HG03025 (cell line): Measurements from ENCODE around the gene NR2E1.

Experiments
- ATAC-seq: cut with Tn5 transposase; IDR thresholded peaks from one replicate; pipeline ENCODE4 v1.9.1; 2021; ENCODE audit warnings: mild to moderate bottlenecking, moderate library complexity; ENCODE audit not compliant: unreplicated experiment, low FRiP score

The NR2E1 gene

GRCh38 chr6:108165714-108166663, at the start of gene NR2E1:
TSS of gene NR2E1 (plus strand) at chr6:108166022. CDS start at chr6:108166766, 744 bp downstream.
- ATAC-seq, result no peak

GRCh38 chr6:108116546-108117426, 49.0 kb upstream of the NR2E1 start:
- no peak for ATAC-seq

- ATAC-seq, result no peak
These were observed 48.1 kb upstream of the NR2E1 start for GRCh38 chr6:108117427-108118358.

GRCh38 chr6:108118359-108118724, 47.5 kb upstream of the NR2E1 start:
- no peak for ATAC-seq

- ATAC-seq, result no peak
These were observed 46.7 kb upstream of the NR2E1 start for GRCh38 chr6:108118810-108119768.

GRCh38 chr6:108119769-108120141, 46.1 kb upstream of the NR2E1 start:
- no peak for ATAC-seq

- no peak for ATAC-seq
These were observed 45.5 kb upstream of the NR2E1 start for GRCh38 chr6:108120311-108120710.

GRCh38 chr6:108121612-108122011, 44.2 kb upstream of the NR2E1 start:
- ATAC-seq, result no peak

GRCh38 chr6:108123481-108123929, 42.3 kb upstream of the NR2E1 start:
- no peak for ATAC-seq

- no peak for ATAC-seq
These were observed 41.9 kb upstream of the NR2E1 start for GRCh38 chr6:108123946-108124345.

- no peak for ATAC-seq
These were observed 38.8 kb upstream of the NR2E1 start for GRCh38 chr6:108127056-108127455.

- ATAC-seq, result no peak
These were observed 38.0 kb upstream of the NR2E1 start for GRCh38 chr6:108127826-108128225.

GRCh38 chr6:108130262-108130661, 35.6 kb upstream of the NR2E1 start:
- ATAC-seq, result no peak

- ATAC-seq, result no peak
These were observed 33.0 kb upstream of the NR2E1 start for GRCh38 chr6:108132863-108133262.

GRCh38 chr6:108133594-108134179, 32.1 kb upstream of the NR2E1 start:
- ATAC-seq, result no peak

GRCh38 chr6:108134213-108134970, 31.4 kb upstream of the NR2E1 start:
- no peak for ATAC-seq

GRCh38 chr6:108142240-108142639, 23.6 kb upstream of the NR2E1 start:
- no peak for ATAC-seq

- ATAC-seq, result no peak
These were observed 20.2 kb upstream of the NR2E1 start for GRCh38 chr6:108145639-108146038.
